ENCODE data around the gene MAP7D2.

Gene MAP7D2

DNA sequence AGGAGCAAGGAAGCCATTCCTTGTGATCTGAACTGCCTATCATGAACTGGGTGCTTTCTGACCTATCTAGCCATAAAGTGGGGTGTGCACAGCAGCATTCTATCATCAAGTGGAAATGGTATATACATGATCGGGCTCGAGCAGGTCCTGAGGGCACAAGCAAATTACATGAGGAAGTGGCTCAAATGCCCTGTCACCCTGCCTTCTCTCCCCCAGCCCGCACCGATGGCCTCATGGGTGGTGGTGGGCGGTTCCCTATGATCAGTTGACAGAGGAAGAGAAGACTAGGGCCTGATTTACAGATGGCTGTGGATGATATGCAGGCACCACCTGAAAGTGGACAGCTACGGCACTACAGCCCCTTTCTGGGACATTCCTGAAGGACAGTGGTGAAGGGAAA, 79.5 kb downstream of the MAP7D2 start:
- no peak for DNase-seq

- DNase-seq: no peak
Observed at GRCh38 chrX:20032201-20032600, 84.5 kb downstream of the MAP7D2 start.

- no peak for DNase-seq
Observed at GRCh38 chrX:20029728-20030127, 87.0 kb downstream of the MAP7D2 start.

DNA sequence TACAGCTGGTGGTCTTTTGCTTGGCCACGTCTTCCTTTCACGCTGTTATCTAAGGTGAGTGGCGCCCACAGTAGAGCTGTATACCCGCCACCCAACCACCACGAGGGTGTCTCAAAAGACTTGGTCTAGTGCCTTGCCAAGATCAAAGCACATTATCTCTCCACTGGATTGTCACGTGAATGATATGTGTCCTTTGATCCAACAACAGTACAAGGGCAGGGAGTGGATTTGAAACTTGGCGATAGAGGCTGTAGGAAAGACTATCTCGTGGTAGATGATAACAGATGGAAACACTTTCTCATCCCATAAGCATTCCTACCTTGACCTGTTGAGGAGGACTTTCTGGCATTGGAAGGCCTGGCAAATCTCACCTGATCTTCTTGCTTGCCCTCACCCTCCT, 88.1 kb downstream of the MAP7D2 start:
- no peak for DNase-seq

DNA sequence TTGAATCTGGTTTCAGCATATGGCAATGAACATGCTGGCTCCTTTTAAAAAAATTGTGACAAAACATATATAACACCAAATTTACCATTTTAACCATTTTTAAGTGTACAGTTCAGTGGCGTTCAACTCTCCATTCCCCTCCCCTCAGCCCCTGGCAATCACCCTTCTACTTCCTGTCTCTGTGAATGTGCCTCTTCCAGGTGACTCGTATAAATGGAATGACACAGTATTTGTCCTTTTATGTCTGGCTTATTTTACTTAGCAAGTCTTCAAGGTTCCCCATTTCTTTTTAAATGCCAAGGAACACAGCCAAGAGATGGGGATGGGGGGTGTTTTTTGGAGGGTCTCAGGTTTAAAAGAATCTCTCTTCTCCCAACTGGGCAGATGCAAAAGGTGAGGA, 90.4 kb downstream of the MAP7D2 start:
- peak; percentile 66 for DNase-seq

GRCh38 chrX:20019672-20020365, 96.9 kb downstream of the MAP7D2 start:
- no peak for DNase-seq

- no peak for DNase-seq
Observed at GRCh38 chrX:20016616-20016945, 100.1 kb downstream of the MAP7D2 start.

DNA sequence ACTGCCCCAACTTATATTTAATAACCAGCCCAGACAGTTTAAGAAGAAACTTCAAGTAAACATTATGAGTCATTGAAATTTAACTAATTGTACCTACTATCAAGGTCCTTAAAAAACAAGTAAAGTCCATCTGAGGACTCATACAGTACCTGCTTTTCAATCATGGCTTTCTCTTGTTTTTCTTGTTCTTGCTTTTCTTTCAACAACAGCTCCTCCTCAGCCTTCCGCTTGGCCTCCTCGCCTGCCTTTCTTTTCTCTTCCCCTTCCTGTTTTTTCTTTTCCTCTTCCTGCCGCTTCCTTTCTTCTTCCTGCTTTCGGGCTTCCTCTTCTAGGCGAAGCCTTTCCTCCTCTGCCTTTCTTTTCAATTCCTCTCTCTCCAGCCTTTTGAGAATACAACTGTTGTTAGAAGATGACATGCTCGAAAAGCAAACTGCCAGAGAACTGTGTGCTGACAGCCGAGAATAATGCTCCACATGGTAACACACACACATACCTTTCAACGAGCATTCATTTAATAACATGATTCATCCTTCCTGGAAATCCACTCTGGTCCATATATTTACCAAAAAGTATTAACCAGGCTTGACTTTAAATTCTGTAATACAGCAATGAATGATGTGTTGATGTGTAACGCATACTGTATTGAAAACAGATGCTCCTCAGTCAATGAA, 100.6 kb downstream of the MAP7D2 start:
- DNase-seq: no peak

GRCh38 chrX:20015422-20015821, 101.3 kb downstream of the MAP7D2 start:
- no peak for DNase-seq

DNA sequence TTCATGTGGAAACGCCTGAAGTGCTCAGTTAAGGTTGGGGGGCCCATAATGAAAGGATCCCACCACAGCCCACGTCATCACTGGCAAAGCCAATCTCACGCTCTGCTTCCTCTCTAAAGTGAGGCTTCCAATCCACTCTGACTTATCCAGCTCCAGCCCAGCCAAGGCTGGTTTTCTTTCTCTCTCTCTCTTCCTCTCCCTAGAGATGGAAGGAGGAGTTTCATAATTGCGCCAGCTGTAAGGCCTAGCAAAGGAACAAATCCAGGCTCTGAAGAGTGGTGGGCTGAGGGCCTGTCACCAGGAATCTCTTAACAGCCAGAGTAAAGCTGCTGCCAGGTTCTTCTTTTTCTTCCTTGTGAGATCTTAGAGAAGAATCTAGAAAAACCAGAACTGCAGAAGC, 105.1 kb downstream of the MAP7D2 start:
- DNase-seq: no peak

DNA sequence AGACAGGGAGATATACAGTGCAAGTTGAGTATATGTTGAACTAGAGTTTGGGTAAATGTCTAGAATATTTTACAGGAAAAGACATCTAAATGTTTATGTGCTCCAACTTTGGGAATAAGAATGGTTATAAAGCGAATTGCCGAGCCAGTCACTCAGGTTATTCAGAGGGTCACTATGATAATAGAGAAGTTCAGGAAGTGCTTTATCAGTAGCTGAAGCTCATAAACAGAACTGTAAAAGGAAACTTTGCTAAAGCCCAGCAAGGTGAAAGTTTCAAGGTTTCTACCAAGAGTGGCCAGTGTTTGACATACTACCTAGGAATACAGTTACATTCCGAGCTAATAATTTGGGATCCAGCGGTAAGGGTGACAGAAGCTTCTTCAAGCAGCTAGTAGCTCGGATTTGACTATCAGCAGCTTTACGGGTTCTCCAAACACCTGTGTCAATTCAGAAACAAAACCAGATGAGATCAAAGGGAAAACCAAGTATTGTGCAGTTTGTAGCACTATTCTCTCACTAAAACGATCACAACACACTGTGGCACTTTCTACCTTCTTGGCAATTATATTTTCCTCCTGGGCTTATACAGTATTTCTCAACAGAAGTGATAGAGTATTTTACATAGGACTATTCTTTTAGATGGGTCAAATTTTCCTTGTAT, 108.6 kb downstream of the MAP7D2 start:
- no peak for DNase-seq

DNA sequence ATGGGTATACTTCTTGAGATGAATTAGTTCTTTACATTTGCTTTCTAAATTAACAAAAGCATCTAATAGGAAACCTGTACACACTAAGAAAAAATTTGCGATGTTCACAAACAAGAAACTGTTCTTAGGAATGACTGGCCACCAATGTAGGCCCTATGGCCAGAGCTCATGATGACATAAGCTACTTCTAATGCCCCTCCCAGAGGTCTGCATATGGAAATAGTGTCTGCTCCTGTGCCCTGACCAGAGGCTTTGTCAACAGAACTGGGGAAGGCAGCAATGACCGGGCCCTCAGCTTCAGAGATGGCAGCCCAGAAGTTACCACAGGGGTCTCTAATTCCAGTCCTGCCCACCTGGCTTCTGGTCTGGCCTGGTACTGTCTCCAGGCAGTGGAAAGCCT, 110.8 kb downstream of the MAP7D2 start:
- DNase-seq: no peak

- DNase-seq: no peak
Observed at GRCh38 chrX:20001588-20001987, 115.1 kb downstream of the MAP7D2 start.

- DNase-seq: no peak
Observed at GRCh38 chrX:19991350-19991718, 125.4 kb downstream of the MAP7D2 start.

DNA sequence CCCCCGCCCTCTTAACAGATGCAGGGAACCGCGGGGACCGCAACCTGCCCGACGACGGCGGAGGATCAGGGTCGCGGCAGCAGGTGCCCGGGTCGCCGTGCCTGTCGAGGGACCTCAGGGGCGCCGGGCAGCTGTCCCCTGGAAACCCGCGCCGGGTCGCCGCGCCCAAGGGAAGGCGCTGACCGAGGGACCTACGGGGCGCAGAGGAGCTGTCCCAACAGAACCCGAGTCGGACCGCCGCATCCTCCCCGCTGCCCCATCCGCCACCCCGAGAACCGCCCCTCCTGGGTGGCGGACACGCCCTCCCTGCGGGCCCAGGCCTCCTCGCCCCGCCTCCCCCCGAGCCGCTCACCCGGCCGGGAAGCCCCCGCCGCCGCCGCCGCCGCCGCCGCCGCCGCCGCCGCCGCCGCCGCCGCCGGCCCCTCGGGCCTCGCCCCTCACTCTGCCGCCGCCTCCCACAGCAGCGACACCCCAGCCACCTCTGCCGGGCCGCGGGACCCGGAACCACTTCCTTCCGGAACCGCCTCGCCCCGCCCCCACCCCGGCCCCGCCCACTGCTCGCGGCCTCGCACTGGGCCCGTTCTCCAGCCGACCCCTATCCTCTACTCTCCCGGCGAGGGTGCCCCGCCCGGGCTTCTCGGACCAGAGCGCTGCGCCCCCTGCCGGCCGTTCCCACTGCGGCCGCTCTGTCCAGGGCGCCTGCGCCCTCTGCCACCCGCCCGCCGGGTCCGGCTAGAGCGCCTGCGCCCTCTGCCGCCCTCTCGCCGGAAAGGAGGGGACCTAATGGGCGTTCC, 126.0 kb downstream of the MAP7D2 start, which contains the start of gene BCLAF3:
BCLAF3 (minus strand) TSS at position 506 of the 794 bp plus-strand sequence. CDS start 20,797 bp downstream, outside the sequence.
- DNase-seq: peak; percentile 83

GRCh38 chrX:19990151-19990555, 126.6 kb downstream of the MAP7D2 start:
- DNase-seq: peak; percentile 7

DNA sequence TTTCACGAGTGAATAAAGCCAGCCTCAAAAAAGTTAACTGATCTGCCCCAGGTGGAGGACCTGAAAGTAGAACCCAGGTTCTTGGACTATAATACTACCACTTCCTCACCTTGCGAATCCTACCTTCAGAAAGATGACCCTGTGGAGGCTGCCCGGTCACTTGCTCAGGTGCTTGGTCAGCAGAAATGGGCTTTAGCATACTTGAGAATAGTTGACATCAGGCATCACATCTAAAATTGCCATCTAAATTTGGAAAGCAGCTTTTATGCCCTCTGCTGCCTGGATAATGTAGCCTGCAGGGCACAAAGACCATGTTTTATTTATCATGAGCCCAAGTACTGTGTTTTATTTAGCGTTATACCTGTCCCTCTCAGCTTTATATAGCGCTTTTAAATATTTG, 128.9 kb downstream of the MAP7D2 start:
- no peak for DNase-seq

GRCh38 chrX:19986531-19986930, 130.2 kb downstream of the MAP7D2 start:
- no peak for DNase-seq

- DNase-seq: no peak
Observed at GRCh38 chrX:19981947-19982346, 134.8 kb downstream of the MAP7D2 start.

- no peak for DNase-seq
Observed at GRCh38 chrX:19975845-19976244, 140.9 kb downstream of the MAP7D2 start.

DNA sequence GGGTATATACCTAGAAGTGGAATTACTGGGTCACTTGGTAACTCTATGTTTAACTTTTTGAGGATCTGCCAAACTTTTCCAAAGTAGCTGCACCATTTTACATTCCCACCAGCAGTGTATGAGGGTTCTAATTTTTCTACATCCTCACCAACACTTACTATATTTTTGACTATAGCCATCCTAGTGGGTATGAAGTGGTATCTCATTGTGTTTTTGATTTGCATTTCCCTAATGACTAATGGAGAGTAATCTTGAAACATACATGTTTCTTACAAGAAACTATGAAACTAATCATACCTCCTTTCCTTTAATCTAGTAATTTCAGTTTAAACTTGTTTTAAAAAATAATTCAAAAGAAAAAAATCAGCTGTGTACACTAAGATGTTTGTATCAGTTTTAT, 143.7 kb downstream of the MAP7D2 start:
- DNase-seq: no peak

GRCh38 chrX:19968276-19968675, 148.4 kb downstream of the MAP7D2 start:
- DNase-seq: no peak

DNA sequence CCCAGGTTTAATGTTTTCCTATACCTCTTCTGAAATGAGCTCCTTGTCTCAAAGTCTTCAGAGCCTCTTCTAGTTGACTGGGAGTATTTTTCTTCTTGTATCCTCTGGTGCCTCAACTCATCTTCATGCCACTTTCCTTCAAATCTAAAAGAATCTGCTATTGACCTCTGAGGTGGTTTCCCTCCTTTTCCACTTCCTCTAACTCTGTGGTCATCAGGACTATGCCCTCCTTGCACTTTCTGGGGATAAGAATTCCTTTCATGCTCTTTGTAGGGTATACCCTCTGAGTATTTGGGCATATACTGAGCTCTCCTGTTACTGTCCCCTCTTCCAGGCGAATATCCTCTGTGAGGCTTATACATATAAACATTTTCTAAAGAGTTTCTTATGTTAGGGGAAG, 150.7 kb downstream of the MAP7D2 start:
- DNase-seq: no peak

Data from EL (cell line).